AG04449 (cell line): ENCODE results near the gene BST2.
"Not testable (repeated sequence)": the region's sequence is repeated elsewhere in the genome, so short reads cannot be mapped to it uniquely, and the experiment has no call there.

Experiments used
- CTCF ChIA-PET: fragments of 350-600 bp; formaldehyde crosslinking; extraction: SDS; loops from one replicate; lab custom pipeline; 2021; ENCODE audit warnings: antibody characterized with exemption; lab: Yijun Ruan, JAX
- POLR2A ChIA-PET: fragments of 400-600, 350-600 bp; formaldehyde crosslinking; extraction: SDS; loops from one replicate; lab custom pipeline; 2020; ENCODE audit warnings: antibody characterized with exemption, inconsistent platforms; lab: Yijun Ruan, JAX
- DNase-seq: peaks from one replicate; pipeline ENCODE4 v3.0.0-alpha.2; 2010; ENCODE audit warnings: low read depth, low spot score
- H3K4me3 ChIP-seq: 2 replicates; pipeline ENCODE4 v1.5.1; 2011; ENCODE audit warnings: low read depth, mild to moderate bottlenecking, control low read depth, low read length
- CTCF ChIP-seq: IDR thresholded peaks from one replicate; pipeline ENCODE4 v1.5.1; 2011; ENCODE audit warnings: mild to moderate bottlenecking, moderate library complexity, low read length, control low read depth, inconsistent platforms; ENCODE audit not compliant: insufficient read depth; ENCODE audit errors: missing control alignments

The BST2 gene

GRCh38 chr19:17365361-17365760, 40.1 kb downstream of the BST2 start:
- POLR2A ChIA-PET, result no interaction called here
- DNase-seq, result no peak
- CTCF ChIA-PET, result interaction anchor here (0.6 to 4.0 kb wide), 6 partner anchors 8 to 82 kb away, joined by 3 to 39 read pairs (median 4); no protein-coding TSS in a partner anchor
- H3K4me3 ChIP-seq, result no peak overlapping the region
- TF ChIP-seq CTCF, result no peak

DNA sequence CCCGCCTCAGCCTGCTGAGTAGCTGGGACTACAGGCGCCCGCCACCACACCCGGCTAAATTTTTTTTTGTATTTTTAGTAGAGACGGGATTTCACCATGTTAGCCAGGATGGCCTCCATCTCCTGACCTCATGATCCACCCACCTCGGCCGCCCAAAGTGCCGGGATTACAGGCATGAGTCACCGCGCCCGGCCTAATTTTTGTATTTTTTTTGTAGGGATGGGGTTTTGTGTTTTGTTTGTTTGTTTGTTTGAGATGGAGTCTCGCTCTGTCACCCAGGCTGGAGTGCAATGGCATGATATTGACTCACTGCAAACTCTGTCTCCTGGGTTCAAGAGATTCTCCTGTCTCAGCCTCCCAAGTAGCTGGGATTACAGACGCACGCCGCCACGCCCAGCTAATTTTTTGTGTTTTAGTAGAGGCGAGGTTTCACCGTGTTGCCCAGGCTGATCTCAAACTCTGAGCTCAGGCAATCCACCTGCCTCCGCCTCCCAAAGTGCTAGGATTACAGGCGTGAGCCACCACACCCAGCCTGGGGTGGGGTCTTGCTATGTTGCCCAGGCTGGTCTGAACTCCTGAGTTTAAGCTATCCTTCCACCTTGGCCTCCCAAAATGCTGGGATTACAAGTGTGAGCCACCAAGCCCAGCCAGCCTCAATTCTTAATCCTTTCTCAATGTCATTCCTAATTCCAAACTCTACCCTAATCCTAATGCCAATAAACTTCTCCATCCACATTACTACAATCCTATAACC, 41.4 kb downstream of the BST2 start:
- DNase-seq, H3K4me3 ChIP-seq, POLR2A ChIA-PET: not testable (repeated sequence)
- CTCF ChIA-PET, result interaction anchor here (1.3 to 4.0 kb wide), 2 partner anchors 21 to 81 kb away, joined by 3 to 39 read pairs; no protein-coding TSS in a partner anchor

GRCh38 chr19:17359905-17360800, 45.3 kb downstream of the BST2 start:
- CTCF ChIA-PET, result interaction anchor here (1.2 to 1.9 kb wide), 2 partner anchors 13 to 21 kb away, joined by 4 to 6 read pairs; no protein-coding TSS in a partner anchor
- POLR2A ChIA-PET, result no interaction called here
- no peak overlapping the region for H3K4me3 ChIP-seq
- TF ChIP-seq CTCF, result no peak
- no peak for DNase-seq

DNA sequence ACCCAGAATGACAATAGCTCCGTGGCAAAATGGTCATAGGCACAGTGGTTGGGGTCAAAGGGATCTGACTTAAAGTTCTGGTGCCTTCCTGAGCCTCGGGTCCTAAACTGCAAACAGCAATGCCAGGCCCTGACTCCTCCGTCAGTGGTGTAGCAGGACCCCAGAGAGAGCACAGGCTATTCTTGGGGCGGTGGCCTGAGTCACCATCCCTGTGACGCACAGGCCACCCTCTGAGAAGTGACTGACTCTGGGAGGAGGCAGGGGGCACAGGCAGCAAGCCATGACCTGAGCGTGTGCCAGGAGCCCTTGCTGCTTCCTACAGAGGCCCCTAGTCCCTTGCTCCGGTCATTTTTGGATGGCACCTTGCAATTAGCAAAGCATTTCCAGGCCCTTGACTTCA, 47.0 kb downstream of the BST2 start:
- no peak for TF ChIP-seq CTCF
- DNase-seq, result no peak
- no peak overlapping the region for H3K4me3 ChIP-seq
- ChIA-PET POLR2A (no interaction called here), CTCF (interaction anchor here (1.1 to 1.9 kb wide), 2 partner anchors 11 to 28 kb away, joined by 5 to 6 read pairs; no protein-coding TSS in a partner anchor)

- no peak for DNase-seq
- ChIA-PET CTCF (interaction anchor here (0.7 to 1.0 kb wide), 3 partner anchors 12 to 501 kb away, joined by 3 read pairs; no protein-coding TSS in a partner anchor), POLR2A (no interaction called here)
- no peak overlapping the region for H3K4me3 ChIP-seq
- TF ChIP-seq CTCF, result no peak
Observed at GRCh38 chr19:17357724-17358123, 47.7 kb downstream of the BST2 start.

- DNase-seq, result no peak
- no peak overlapping the region for H3K4me3 ChIP-seq
- ChIA-PET CTCF (interaction anchor here (0.7 to 2.2 kb wide), 4 partner anchors 10 to 502 kb away, joined by 3 to 7 read pairs (median 3); no protein-coding TSS in a partner anchor), POLR2A (no interaction called here)
- no peak for TF ChIP-seq CTCF
Observed at GRCh38 chr19:17357078-17357666, 48.3 kb downstream of the BST2 start.
